K562 (cell line): ENCODE measurements around the gene VAMP8. TPM values are rescaled to one million over a fixed set of nuclear protein-coding genes. Genes with fewer than 3 reads are reported as not detected.

ENCODE experiments used
- CHD2 ChIP-seq: IDR thresholded peaks from 2 replicates; pipeline ENCODE4 v1.6.1; 2011; ENCODE audit warnings: low read depth, low read length
- CTBP1 ChIP-seq: fragments of 450-650 bp; IDR thresholded peaks from 2 replicates; pipeline ENCODE4 v1.6.1; 2016; ENCODE audit warnings: borderline replicate concordance
- GTF2A2 ChIP-seq: IDR thresholded peaks from 2 replicates; pipeline ENCODE4 v1.6.1; 2016; ENCODE audit warnings: mild to moderate bottlenecking, missing genetic modification characterization, missing compliant biosample characterization
- LCOR ChIP-seq: sonication (generic); formaldehyde crosslinking; IDR thresholded peaks from 2 replicates; pipeline ENCODE4 v1.8.0; 2022; ENCODE audit warnings: mild to moderate bottlenecking, missing genetic modification reagents
- NRF1 ChIP-seq, 2 experiments: fragments of 450-650 bp; IDR thresholded peaks in 1 of 2; conservative IDR thresholded peaks in 1 of 2; 2 replicates each; pipeline ENCODE4 v1.6.1; 2014; ENCODE audit warnings: mild to moderate bottlenecking in 2 of 2
- PHF8 ChIP-seq: fragments of 200-600 bp; sonication (generic); IDR thresholded peaks from 2 replicates; pipeline ENCODE4 v1.6.1; 2012; ENCODE audit warnings: mixed run types, mild to moderate bottlenecking, inconsistent platforms, low read length, moderate library complexity, borderline replicate concordance
- SMARCC2 ChIP-seq: fragments of 450-650 bp; IDR thresholded peaks from 2 replicates; pipeline ENCODE4 v1.6.1; 2017; ENCODE audit warnings: antibody characterized with exemption, moderate library complexity, mild to moderate bottlenecking, low read depth
- TAF7 ChIP-seq: fragments of 450-650 bp; IDR thresholded peaks from 2 replicates; pipeline ENCODE4 v1.6.1; 2016; ENCODE audit warnings: missing genetic modification characterization, missing compliant biosample characterization
- TARDBP ChIP-seq: fragments of 450-650 bp; IDR thresholded peaks from 2 replicates; pipeline ENCODE4 v1.6.1; 2016
- TRIM24 ChIP-seq, 2 experiments: fragments of 450-650 bp; IDR thresholded peaks; 2 replicates each; pipeline ENCODE4 v1.6.1; 2016
- YBX1 ChIP-seq: fragments of 450-650 bp; IDR thresholded peaks from 2 replicates; pipeline ENCODE4 v1.7.1; 2016; ENCODE audit warnings: mild to moderate bottlenecking
- ZC3H8 ChIP-seq: fragments of 450-650 bp; IDR thresholded peaks from 2 replicates; pipeline ENCODE4 v1.6.1; 2017
- ZFX ChIP-seq: sonication (generic); formaldehyde crosslinking; IDR thresholded peaks from 2 replicates; pipeline ENCODE4 v1.8.0; 2022; ENCODE audit warnings: mild to moderate bottlenecking, missing genetic modification reagents, moderate library complexity
- ZNF354B ChIP-seq: fragments of 250-450 bp; sonication (Bioruptor Pico); IDR thresholded peaks from 2 replicates; pipeline ENCODE4 v1.4.0; 2020
- polyA plus RNA-seq, 8 experiments: library from polyadenylated mRNA; depleted of rRNA in 4 of 8; stranded (reverse) in 5 of 8; unstranded in 3 of 8; fragments of >200 nt; fragmentation: Nextera tagmentation in 2 of 8; fragmentation: Illumina TruSeq in 1 of 8; extraction: Ambion mirVana in 2 of 8; extraction: Trizol in 1 of 8; gene quantifications; 2 replicates each; pipeline versions ENCODE4 v1.2.1 to v1.2.3, GENCODE V29; 2011 to 2014; ENCODE audit warnings: inconsistent platforms in 1 of 8, missing spikeins in 1 of 8
- total RNA-seq, 7 experiments: library from RNA; depleted of rRNA in 6 of 7; stranded (reverse); fragments of >200 nt in 6 of 7; fragmentation: Illumina TruSeq in 2 of 7; extraction: Trizol in 2 of 7; gene quantifications; 2 replicates each; pipeline versions ENCODE4 v1.2.1 to v1.2.3, GENCODE V29; 2011 to 2021; ENCODE audit warnings: low replicate concordance in 1 of 7
- TF ChIP-seq, protein P1 (sequence below): IDR thresholded peaks from 2 replicates; pipeline ENCODE4 v1.6.1; 2011; ENCODE audit warnings: borderline replicate concordance, low read depth, mild to moderate bottlenecking, moderate library complexity, low read length; ENCODE audit not compliant: insufficient read depth, poor library complexity, severe bottlenecking
- TF ChIP-seq, protein P2 (sequence below): fragments of 450-650 bp; IDR thresholded peaks from 2 replicates; pipeline ENCODE4 v1.6.1; 2016
- TF ChIP-seq, protein P3 (sequence below): conservative IDR thresholded peaks from 2 replicates; pipeline ENCODE4 v1.6.1; 2011; ENCODE audit warnings: low read depth, mild to moderate bottlenecking, low read length; ENCODE audit not compliant: control insufficient read depth

Gene VAMP8
- total and polyA plus RNA-seq, 9 of the 15 experiments (the other 6 are each of a cell fraction or from before 2014, with no cell fraction given): 107 to 571 (median 248) TPM

DNA sequence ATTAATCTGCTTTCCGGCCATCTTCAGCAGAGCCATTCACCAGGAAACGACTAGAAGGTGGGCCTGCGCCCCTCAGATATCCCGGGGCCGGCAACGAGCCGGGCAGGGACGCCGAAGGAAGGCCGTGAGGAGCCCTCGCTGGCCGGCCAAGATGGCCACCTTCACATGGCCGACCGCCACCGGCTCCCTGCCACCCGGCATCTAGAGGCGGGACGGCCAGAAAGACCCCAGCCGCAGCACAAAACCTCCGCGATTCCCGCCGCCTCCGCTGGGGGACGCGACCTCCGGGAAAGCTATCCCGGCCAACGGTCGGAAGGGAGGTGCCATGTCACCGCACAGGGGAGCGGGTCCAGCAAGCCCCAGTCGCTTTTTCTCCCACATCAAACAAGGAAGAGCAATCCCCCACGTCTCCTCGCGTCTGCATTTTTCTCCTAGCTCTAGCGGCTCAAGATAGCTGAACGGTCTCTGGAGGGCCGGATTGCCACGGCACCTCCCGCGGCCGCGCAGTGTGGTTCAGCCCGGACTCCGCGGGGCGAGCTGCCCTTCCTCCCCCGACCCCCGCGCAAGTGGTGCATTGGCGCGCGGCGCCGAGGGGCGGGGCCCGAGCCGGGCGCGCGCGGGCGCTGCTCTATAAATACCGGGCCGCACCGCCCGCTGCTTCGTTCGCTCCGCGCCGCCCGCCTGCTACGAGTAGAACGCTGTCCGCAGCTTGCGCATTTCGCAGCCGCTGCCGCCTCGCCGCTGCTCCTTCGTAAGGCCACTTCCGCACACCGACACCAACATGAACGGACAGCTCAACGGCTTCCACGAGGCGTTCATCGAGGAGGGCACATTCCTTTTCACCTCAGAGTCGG, 38.7 kb upstream of the VAMP8 start, which contains the start of gene MAT2A (continued):
- TF ChIP-seq, protein P1, sequence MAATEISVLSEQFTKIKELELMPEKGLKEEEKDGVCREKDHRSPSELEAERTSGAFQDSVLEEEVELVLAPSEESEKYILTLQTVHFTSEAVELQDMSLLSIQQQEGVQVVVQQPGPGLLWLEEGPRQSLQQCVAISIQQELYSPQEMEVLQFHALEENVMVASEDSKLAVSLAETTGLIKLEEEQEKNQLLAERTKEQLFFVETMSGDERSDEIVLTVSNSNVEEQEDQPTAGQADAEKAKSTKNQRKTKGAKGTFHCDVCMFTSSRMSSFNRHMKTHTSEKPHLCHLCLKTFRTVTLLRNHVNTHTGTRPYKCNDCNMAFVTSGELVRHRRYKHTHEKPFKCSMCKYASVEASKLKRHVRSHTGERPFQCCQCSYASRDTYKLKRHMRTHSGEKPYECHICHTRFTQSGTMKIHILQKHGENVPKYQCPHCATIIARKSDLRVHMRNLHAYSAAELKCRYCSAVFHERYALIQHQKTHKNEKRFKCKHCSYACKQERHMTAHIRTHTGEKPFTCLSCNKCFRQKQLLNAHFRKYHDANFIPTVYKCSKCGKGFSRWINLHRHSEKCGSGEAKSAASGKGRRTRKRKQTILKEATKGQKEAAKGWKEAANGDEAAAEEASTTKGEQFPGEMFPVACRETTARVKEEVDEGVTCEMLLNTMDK: peak; percentile 96
- TF ChIP-seq NRF1 (conservative IDR thresholded peaks at IDR 0.05 in 1 of 2, IDR thresholded peaks at IDR 0.05 in 1 of 2) (peak; percentile 87 to 88), YBX1 (no peak), CTBP1 (peak; percentile 98), PHF8 (peak; percentile 93), TRIM24 (IDR thresholded peaks at IDR 0.05) (peak in 1 of 2 experiments; percentile 73; a peak in 2 of 4 replicates), TAF7 (tag) (peak; percentile 88), ZNF354B (CRISPR knock-in tag) (no peak), SMARCC2 (peak; percentile 42; the same call in 1 of the 2 replicates), TARDBP (peak; percentile 63; the same call in 1 of the 2 replicates), GTF2A2 (peak; percentile 97), ZC3H8 (0 out of 2 replicates have a peak, but pooled peaks have one; percentile 62), LCOR (CRISPR knock-in tag) (peak; percentile 64), CHD2 (peak; percentile 56; the same call in 1 of the 2 replicates), ZFX (CRISPR knock-in tag) (peak; percentile 59)
- TF ChIP-seq, protein P2, sequence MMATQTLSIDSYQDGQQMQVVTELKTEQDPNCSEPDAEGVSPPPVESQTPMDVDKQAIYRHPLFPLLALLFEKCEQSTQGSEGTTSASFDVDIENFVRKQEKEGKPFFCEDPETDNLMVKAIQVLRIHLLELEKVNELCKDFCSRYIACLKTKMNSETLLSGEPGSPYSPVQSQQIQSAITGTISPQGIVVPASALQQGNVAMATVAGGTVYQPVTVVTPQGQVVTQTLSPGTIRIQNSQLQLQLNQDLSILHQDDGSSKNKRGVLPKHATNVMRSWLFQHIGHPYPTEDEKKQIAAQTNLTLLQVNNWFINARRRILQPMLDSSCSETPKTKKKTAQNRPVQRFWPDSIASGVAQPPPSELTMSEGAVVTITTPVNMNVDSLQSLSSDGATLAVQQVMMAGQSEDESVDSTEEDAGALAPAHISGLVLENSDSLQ: no peak
- TF ChIP-seq, protein P3, sequence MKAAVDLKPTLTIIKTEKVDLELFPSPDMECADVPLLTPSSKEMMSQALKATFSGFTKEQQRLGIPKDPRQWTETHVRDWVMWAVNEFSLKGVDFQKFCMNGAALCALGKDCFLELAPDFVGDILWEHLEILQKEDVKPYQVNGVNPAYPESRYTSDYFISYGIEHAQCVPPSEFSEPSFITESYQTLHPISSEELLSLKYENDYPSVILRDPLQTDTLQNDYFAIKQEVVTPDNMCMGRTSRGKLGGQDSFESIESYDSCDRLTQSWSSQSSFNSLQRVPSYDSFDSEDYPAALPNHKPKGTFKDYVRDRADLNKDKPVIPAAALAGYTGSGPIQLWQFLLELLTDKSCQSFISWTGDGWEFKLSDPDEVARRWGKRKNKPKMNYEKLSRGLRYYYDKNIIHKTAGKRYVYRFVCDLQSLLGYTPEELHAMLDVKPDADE: peak; percentile 87
